Esophagus squamous epithelium (tissue), 5 donors: Measurements from ENCODE around the gene ADGRG1. TPM values are rescaled to one million over a fixed set of nuclear protein-coding genes. Genes with fewer than 3 reads are reported as not detected.

Experiments used
- DNase-seq: peaks from one replicate; lab custom pipeline; 2025; lab: John Stamatoyannopoulos, UW
- H3K27ac ChIP-seq, 4 donors: fragments of 200-600 bp; sonication (generic); one replicate each; pipeline ENCODE4 v1.5.1; 2016 to 2019; ENCODE audit warnings: mild to moderate bottlenecking in 1 of 4
- H3K27me3 ChIP-seq, 4 donors: fragments of 200-600 bp; sonication (generic); 1 replicate in 3 of 4; 2 replicates in 1 of 4; pipeline versions ENCODE4 v1.5.1 to v1.6.0; 2017 to 2021; ENCODE audit warnings: antibody characterized with exemption in 1 of 4
- H3K36me3 ChIP-seq, 3 donors: fragments of 200-600 bp; sonication (generic); one replicate each; pipeline ENCODE4 v1.5.1; 2016 to 2019
- H3K4me1 ChIP-seq, 3 donors: fragments of 200-600 bp; sonication (generic); one replicate each; pipeline ENCODE4 v1.5.1; 2017 to 2019
- H3K4me3 ChIP-seq, 4 donors: fragments of 200-600 bp; sonication (generic); 1 replicate in 3 of 4; 2 replicates in 1 of 4; pipeline ENCODE4 v1.5.1; 2016 to 2019; ENCODE audit warnings: mild to moderate bottlenecking in 2 of 4, moderate library complexity in 1 of 4
- H3K9me3 ChIP-seq, 3 donors: fragments of 200-600 bp; sonication (generic); one replicate each; pipeline ENCODE4 v1.5.1; 2016 to 2019
- POLR2A ChIP-seq, 4 donors: fragments of 450-650 bp; IDR thresholded peaks; one replicate each; pipeline ENCODE4 v1.6.1; 2017; ENCODE audit warnings: antibody characterized with exemption in 4 of 4, mild to moderate bottlenecking in 4 of 4, moderate library complexity in 3 of 4
- WGBS, 2 donors: methylation state at CpG; one replicate each; pipeline ENCODE4 v1.1.5; 2018; 5-methylcytosine and 5-hydroxymethylcytosine counted together
- intact Hi-C: fragments of 100-400 bp; cut with DNase I; formaldehyde crosslinking; loops from one replicate; pipeline ENCODE4 v1.15.0; 2022
- total RNA-seq, 4 donors: library from RNA; depleted of rRNA; stranded (reverse); fragments of >200 nt; gene quantifications; one replicate each; pipeline ENCODE4 v1.1.0, GENCODE V29; 2016
- TF ChIP-seq, protein P1 (sequence below), 6 experiments: fragments of 450-650 bp in 4 of 6; fragments of 200-600 bp in 2 of 6; sonication (generic) in 2 of 6; IDR thresholded peaks; one replicate each; pipeline ENCODE4 v1.5.1; 2016 to 2019; ENCODE audit warnings: antibody characterized with exemption in 6 of 6, mild to moderate bottlenecking in 4 of 6, moderate library complexity in 4 of 6
- donor health status: DM: yes; HTN: yes; CAD: no.

The ADGRG1 gene
- total RNA-seq, 4 donors from 2014 or later, result 37.0 to 65.5 (median 42.1) TPM

DNA sequence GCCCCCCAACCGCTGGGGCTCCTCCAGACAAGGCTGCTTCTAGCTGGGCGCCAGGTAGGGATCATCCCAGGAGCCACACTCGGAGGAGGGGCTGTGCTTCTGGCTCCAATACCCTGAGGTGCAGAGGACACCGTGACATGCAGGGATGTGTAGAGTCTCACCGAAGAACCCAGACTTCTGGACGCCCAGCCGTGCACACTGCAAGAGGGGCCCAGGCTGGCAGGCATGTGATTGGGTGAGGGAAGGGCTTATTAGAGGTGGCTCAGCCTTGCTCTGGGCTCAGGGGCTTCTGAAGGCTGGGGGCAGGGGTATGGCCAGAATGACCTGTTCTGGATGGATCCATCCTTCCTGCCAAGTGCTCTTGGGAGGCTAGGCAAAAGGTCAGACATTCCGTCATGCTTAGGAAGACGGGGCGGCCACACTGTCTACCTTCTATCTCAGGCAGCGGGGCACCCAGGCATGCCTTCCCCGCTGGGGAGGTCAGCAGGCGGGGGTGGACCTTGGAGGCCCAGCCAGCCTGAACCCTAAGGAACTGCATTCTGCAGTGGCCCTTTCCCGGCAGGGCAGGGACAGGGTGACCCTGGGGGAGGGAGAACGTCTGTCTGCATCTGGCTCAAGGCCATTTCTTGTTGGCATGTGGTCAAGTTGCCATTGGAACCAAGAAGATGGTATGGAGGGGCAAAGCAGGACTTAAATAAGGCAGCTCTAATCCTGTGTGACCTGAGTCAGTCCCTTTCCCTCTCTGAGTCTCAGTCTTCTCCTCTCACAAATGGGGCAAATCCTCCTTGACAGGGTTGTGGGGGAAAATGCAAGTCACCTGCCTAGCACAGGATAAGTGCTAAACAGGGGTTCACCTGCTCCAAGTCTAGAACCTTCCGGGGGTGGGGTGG is 5.8 kb upstream of the ADGRG1 start:
- Histone ChIP-seq H3K36me3 (no peaks in the 10 kb centered on the region), H3K9me3 (no peaks in the 10 kb centered on the region), H3K27me3 (no peaks in the 10 kb centered on the region), H3K4me1 (peaks cover 34 to 94% (median 39%) of the 10 kb centered on the region in 3 donors), H3K4me3 (peak overlapping the region in 1 of 4 donors; percentile 0), H3K27ac (peak overlapping the region; percentile 80 to 95 (median 94))
- WGBS, 2 donors, result 38 to 56% methylated on average over 4 to 11 of the region's 16 CpGs
- intact Hi-C loops, result no loop called here
- DNase-seq, result no peak
- TF ChIP-seq, protein P1, sequence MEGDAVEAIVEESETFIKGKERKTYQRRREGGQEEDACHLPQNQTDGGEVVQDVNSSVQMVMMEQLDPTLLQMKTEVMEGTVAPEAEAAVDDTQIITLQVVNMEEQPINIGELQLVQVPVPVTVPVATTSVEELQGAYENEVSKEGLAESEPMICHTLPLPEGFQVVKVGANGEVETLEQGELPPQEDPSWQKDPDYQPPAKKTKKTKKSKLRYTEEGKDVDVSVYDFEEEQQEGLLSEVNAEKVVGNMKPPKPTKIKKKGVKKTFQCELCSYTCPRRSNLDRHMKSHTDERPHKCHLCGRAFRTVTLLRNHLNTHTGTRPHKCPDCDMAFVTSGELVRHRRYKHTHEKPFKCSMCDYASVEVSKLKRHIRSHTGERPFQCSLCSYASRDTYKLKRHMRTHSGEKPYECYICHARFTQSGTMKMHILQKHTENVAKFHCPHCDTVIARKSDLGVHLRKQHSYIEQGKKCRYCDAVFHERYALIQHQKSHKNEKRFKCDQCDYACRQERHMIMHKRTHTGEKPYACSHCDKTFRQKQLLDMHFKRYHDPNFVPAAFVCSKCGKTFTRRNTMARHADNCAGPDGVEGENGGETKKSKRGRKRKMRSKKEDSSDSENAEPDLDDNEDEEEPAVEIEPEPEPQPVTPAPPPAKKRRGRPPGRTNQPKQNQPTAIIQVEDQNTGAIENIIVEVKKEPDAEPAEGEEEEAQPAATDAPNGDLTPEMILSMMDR (IDR thresholded peaks at IDR 0.05), result no peak
- TF ChIP-seq POLR2A (IDR thresholded peaks at IDR 0.05), result no peak

DNA sequence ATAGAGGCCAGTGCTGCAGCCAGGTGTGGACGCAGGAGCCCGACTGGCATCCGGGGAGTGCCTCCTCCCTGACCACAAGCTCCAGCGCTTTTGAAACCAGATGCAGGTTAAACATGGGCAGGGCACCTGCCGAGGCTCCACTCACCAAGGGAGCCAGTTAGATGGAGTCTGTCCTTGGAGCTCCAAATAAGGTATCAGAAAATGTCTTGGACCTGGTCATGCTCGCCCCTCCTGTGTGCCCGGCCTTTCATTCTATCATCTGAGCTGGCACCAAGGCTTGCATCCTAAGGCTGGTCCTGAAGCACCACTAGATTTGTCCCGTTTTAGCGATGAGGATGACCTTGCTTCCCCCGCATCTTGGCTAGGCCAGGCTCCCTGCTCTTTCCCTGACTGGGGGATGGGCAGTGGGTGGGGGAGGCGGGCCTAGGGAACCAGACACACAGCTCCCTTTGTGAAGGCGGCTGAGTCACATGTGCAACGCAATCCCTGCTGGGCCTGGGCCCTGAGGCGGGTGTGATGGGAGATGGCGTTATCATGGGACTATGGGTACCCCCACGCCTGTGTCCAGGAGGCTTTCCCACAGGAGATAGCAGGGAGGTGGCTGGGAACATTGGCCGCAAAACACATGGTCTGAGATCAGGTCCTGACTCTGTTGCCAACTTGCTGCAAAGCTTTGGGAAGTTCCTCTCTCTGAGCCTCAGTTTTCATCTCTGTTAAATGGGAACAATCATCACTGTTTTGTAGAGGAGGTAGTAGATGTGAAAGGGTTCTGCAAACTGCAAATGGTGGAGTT is 5.0 kb upstream of the ADGRG1 start:
- no peak overlapping the region for H3K4me3 ChIP-seq
- no peak for DNase-seq
- no peaks in the 10 kb centered on the region for H3K9me3 ChIP-seq
- peaks cover 41 to 94% (median 42%) of the 10 kb centered on the region in 3 donors for H3K4me1 ChIP-seq
- TF ChIP-seq, protein P1 (IDR thresholded peaks at IDR 0.05), result no peak
- no peak for TF ChIP-seq POLR2A (IDR thresholded peaks at IDR 0.05)
- H3K27me3 ChIP-seq, result no peaks in the 10 kb centered on the region
- peak overlapping the region; percentile 80 to 95 (median 94) for H3K27ac ChIP-seq
- intact Hi-C loops, result no loop called here
- no peaks in the 10 kb centered on the region for H3K36me3 ChIP-seq
- 22 to 55% methylated on average over 11 to 13 of the region's 17 CpGs for WGBS, 2 donors

DNA sequence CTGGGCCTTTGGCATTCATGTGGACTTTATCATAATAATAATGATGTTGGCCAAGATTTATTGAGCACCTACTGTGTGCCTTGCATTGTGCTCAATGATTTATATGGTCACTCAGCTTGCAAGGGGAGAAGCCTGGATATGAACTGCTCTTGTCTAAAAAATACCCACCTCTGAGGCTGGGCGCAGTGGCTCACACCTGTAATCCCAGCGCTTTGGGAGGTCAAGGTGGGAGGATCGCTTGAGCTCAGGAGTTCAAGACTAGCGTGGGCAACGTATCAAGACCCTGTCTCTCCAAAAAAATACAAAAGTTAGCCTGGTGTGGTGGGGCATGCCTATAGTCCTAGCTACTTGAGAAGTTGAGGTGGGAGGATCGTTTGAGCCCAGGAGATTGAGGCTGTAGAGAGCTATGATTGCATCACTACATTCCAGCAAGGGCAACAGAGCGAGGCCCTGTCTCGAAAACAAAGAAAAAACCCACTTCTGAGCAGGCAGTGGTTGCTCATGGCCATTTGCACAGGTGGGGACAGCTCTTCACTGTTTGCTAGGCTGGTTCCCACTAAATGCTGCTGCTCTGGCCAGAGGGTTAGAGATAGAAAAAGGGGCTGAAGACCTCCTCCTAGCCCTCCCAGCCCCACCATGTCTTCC is 4.3 kb upstream of the ADGRG1 start:
- no peak for DNase-seq
- Histone ChIP-seq H3K4me3 (no peak overlapping the region), H3K9me3 (no peaks in the 10 kb centered on the region), H3K4me1 (peaks cover 39 to 94% (median 40%) of the 10 kb centered on the region in 3 donors), H3K27ac (peak overlapping the region in 3 of 4 donors; percentile 80 to 95 (median 94)), H3K27me3 (no peaks in the 10 kb centered on the region), H3K36me3 (no peaks in the 10 kb centered on the region)
- WGBS, 2 donors, result 75 to 80% methylated on average over 4 to 8 of the region's 8 CpGs
- intact Hi-C loops, result no loop called here
- no peak for TF ChIP-seq POLR2A (IDR thresholded peaks at IDR 0.05)
- TF ChIP-seq, protein P1 (IDR thresholded peaks at IDR 0.05), result no peak

DNA sequence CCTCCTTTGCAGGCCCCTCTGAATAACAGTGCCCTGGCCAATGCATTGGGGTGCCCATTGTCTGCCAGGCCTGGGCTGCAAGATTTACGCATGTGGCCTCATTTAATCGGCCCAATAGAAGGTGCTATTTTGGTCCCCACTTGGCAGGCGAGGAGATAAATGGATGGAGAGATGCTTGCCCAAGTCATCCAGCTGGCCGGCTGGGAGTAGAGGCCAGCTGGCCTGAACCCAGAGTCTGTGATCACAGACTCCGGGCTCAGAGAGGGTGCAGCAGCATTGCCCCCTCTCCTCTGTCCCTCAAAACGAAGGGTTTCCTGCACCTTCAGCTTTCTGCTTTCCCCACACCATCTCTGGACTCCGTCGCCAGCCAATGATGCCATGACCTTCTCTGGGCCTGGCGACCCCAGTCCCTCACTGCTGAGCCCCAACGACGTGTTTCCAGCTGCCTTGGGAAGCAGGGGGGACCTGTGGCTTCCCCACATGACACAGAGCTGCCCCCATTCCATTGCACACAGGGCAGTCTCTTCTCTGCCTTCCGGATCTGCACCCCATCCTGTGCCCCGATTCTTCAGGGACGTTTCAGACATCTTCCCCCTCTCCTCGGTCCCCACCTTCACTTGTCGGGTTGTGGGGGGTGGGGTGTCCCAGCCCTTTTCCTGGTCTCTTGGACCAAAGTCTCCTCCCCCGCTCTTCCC is 3.5 kb upstream of the ADGRG1 start:
- H3K27ac ChIP-seq, result no peak overlapping the region

More for the DNA sequence above, 3.5 kb upstream of the ADGRG1 start:
- intact Hi-C loops, result no loop called here
- no peak for DNase-seq
- peaks cover 38 to 93% (median 41%) of the 10 kb centered on the region in 3 donors for H3K4me1 ChIP-seq
- H3K4me3 ChIP-seq, result no peak overlapping the region
- no peaks in the 10 kb centered on the region for H3K9me3 ChIP-seq
- H3K36me3 ChIP-seq, result no peaks in the 10 kb centered on the region
- TF ChIP-seq, protein P1 (IDR thresholded peaks at IDR 0.05), result no peak
- no peak for TF ChIP-seq POLR2A (IDR thresholded peaks at IDR 0.05)
- H3K27me3 ChIP-seq, result no peaks in the 10 kb centered on the region
- WGBS, 2 donors, result 65 to 69% methylated on average over 13 to 17 of the region's 17 CpGs
